NB4 (cell line): ENCODE measurements around the gene KHK.

ENCODE experiments used
- MYC ChIP-seq: IDR thresholded peaks from 2 replicates; pipeline ENCODE4 v1.6.1; 2011; ENCODE audit warnings: low read depth, low read length
- POLR2A ChIP-seq: IDR thresholded peaks from 2 replicates; pipeline ENCODE4 v1.6.1; 2011; ENCODE audit warnings: mild to moderate bottlenecking; ENCODE audit not compliant: insufficient read length; ENCODE audit errors: extremely low read depth
- TF ChIP-seq, protein P1 (sequence below): IDR thresholded peaks from one replicate; pipeline ENCODE4 v1.5.1; 2012; ENCODE audit warnings: low read depth, low read length
- TF ChIP-seq, protein P2 (sequence below): IDR thresholded peaks from 2 replicates; pipeline ENCODE4 v1.6.1; 2011; ENCODE audit warnings: low read depth, low read length

DNA sequence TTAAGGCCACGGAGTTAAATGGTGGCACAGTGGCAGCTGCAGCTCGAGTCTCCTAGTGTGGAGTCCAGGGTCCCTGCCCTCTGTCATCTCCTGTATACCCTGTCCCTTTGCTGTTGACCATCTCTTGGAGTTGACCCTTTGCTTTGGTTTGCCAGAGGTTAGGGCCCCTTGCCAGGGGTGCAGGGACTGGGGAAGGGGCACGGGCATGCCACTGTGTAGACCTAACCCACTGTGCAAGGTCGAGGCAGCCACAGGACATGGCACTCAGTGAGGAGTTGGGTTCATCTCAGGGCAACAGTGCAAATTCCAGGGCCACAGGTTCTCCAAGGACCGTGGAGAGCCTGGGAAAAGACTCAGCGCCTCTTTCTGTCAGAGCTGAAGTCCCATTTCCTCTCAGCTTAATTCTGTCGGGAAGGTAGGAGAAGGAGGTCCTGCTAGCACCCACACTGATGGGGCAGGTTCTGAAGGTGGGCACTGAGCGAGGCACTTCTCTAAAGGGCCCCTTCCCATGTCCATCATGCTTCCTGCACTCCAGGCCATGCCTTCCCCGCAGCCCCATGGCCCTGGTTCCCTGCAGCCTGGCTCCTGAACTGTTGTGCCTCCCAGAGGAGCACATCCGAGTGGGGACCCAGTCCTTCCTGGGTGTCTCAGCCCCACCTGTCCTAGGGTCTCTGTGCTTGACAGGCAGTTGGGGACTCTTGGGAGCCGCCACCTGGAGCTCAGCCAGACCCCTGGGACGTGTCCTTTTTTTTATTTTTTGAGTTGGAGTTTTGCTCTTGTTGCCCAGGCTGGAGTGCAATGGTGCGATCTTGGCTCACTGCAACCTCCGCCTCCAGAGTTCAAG, 2.8 kb downstream of the KHK start:
- TF ChIP-seq, protein P1, sequence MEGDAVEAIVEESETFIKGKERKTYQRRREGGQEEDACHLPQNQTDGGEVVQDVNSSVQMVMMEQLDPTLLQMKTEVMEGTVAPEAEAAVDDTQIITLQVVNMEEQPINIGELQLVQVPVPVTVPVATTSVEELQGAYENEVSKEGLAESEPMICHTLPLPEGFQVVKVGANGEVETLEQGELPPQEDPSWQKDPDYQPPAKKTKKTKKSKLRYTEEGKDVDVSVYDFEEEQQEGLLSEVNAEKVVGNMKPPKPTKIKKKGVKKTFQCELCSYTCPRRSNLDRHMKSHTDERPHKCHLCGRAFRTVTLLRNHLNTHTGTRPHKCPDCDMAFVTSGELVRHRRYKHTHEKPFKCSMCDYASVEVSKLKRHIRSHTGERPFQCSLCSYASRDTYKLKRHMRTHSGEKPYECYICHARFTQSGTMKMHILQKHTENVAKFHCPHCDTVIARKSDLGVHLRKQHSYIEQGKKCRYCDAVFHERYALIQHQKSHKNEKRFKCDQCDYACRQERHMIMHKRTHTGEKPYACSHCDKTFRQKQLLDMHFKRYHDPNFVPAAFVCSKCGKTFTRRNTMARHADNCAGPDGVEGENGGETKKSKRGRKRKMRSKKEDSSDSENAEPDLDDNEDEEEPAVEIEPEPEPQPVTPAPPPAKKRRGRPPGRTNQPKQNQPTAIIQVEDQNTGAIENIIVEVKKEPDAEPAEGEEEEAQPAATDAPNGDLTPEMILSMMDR, result no peak
- no peak for TF ChIP-seq POLR2A
- TF ChIP-seq, protein P2, sequence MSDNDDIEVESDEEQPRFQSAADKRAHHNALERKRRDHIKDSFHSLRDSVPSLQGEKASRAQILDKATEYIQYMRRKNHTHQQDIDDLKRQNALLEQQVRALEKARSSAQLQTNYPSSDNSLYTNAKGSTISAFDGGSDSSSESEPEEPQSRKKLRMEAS, result no peak
- no peak for TF ChIP-seq MYC
